Liver (tissue), 9 donors: ENCODE data around the gene MSRB2. TPM values are rescaled to one million over a fixed set of nuclear protein-coding genes. Genes with fewer than 3 reads are reported as not detected.
"Not testable (repeated sequence)": the region's sequence is repeated elsewhere in the genome, so short reads cannot be mapped to it uniquely, and the experiment has no call there.

Source experiments
- DNase-seq: peaks from one replicate; pipeline ENCODE4 v3.0.0-alpha.2; 2017; ENCODE audit warnings: low spot score
- H3K27ac ChIP-seq, 2 donors: one replicate each; pipeline ENCODE4 v1.7.0; 2013; ENCODE audit warnings: inconsistent platforms in 2 of 2, low read length in 2 of 2, control low read depth in 1 of 2, low read depth in 1 of 2, mild to moderate bottlenecking in 1 of 2
- H3K27me3 ChIP-seq, 4 donors: one replicate each; pipeline versions ENCODE4 v1.6.1 to v1.7.0; 2013; ENCODE audit warnings: low read length in 3 of 4, inconsistent platforms in 1 of 4, mild to moderate bottlenecking in 1 of 4, moderate library complexity in 1 of 4; ENCODE audit not compliant: control insufficient read depth in 4 of 4, insufficient read depth in 4 of 4
- H3K36me3 ChIP-seq, 4 donors: one replicate each; pipeline versions ENCODE4 v1.6.1 to v1.7.0; 2013; ENCODE audit warnings: low read length in 3 of 4, mild to moderate bottlenecking in 3 of 4, low read depth in 1 of 4, moderate library complexity in 1 of 4; ENCODE audit not compliant: control insufficient read depth in 4 of 4, insufficient read depth in 3 of 4
- H3K4me1 ChIP-seq, 4 donors: one replicate each; pipeline versions ENCODE4 v1.6.1 to v1.7.0; 2013; ENCODE audit warnings: low read length in 3 of 4, mild to moderate bottlenecking in 3 of 4, moderate library complexity in 1 of 4; ENCODE audit not compliant: control insufficient read depth in 4 of 4, insufficient read depth in 4 of 4
- H3K4me3 ChIP-seq, 3 donors: one replicate each; pipeline versions ENCODE4 v1.6.1 to v1.7.0; 2013; ENCODE audit warnings: low read length in 3 of 3, control low read depth in 1 of 3, low read depth in 1 of 3, mild to moderate bottlenecking in 1 of 3
- H3K9ac ChIP-seq, 2 donors: one replicate each; pipeline ENCODE4 v1.7.0; 2013; ENCODE audit warnings: low read length in 2 of 2, mild to moderate bottlenecking in 2 of 2, moderate library complexity in 2 of 2, control low read depth in 1 of 2, low read depth in 1 of 2
- H3K9me3 ChIP-seq, 4 donors: one replicate each; pipeline versions ENCODE4 v1.6.1 to v1.7.0; 2013; ENCODE audit warnings: low read length in 3 of 4; ENCODE audit not compliant: control insufficient read depth in 4 of 4
- FOXA1 ChIP-seq: IDR thresholded peaks from 2 replicates; pipeline ENCODE4 v1.6.1; 2016; ENCODE audit warnings: antibody characterized with exemption
- FOXA2 ChIP-seq: IDR thresholded peaks from 2 replicates; pipeline ENCODE4 v1.6.1; 2016; ENCODE audit warnings: antibody characterized with exemption
- GABPA ChIP-seq, 2 donors: IDR thresholded peaks in 1 of 2; conservative IDR thresholded peaks in 1 of 2; 2 replicates each; pipeline ENCODE4 v1.6.1; 2016; ENCODE audit warnings: antibody characterized with exemption in 2 of 2, mild to moderate bottlenecking in 1 of 2, moderate library complexity in 1 of 2
- HNF4A ChIP-seq, 2 donors: conservative IDR thresholded peaks; 2 replicates each; pipeline ENCODE4 v1.6.1; 2016; ENCODE audit warnings: antibody characterized with exemption in 2 of 2, mild to moderate bottlenecking in 2 of 2
- JUND ChIP-seq, 2 donors: IDR thresholded peaks; 2 replicates each; pipeline ENCODE4 v1.6.1; 2016; ENCODE audit warnings: antibody characterized with exemption in 2 of 2
- NR2F2 ChIP-seq: IDR thresholded peaks from 2 replicates; pipeline ENCODE4 v1.6.1; 2016; ENCODE audit warnings: antibody characterized with exemption
- RAD21 ChIP-seq, 2 donors: IDR thresholded peaks; 2 replicates each; pipeline ENCODE4 v1.6.1; 2016; ENCODE audit warnings: antibody characterized with exemption in 2 of 2, mild to moderate bottlenecking in 2 of 2
- SP1 ChIP-seq: IDR thresholded peaks from 2 replicates; pipeline ENCODE4 v1.6.1; 2018; ENCODE audit warnings: antibody characterized with exemption, mild to moderate bottlenecking
- YY1 ChIP-seq: IDR thresholded peaks from 2 replicates; pipeline ENCODE4 v1.6.1; 2016; ENCODE audit warnings: antibody characterized with exemption, mild to moderate bottlenecking
- WGBS: extraction: QIAGEN DNeasy Blood & Tissue Kit; methylation state at CpG from one replicate; pipeline ENCODE4 v1.1.7; 2013; 5-methylcytosine and 5-hydroxymethylcytosine counted together
- polyA plus RNA-seq, 2 donors: library from polyadenylated mRNA; stranded (reverse) in 1 of 2; unstranded in 1 of 2; fragments of 200-250 nt in 1 of 2; fragments of >200 nt in 1 of 2; fragmentation: Nextera tagmentation in 1 of 2; extraction: Ambion mirVana in 1 of 2; gene quantifications; one replicate each; pipeline versions ENCODE4 v1.2.1 to v1.2.3, GENCODE V29; 2013 to 2015
- total RNA-seq, 2 donors: library from RNA; depleted of rRNA; stranded (reverse); fragments of >200 nt; gene quantifications; one replicate each; pipeline ENCODE4 v1.2.3, GENCODE V29; 2014
- TF ChIP-seq, protein P1 (sequence below): IDR thresholded peaks from 2 replicates; pipeline ENCODE4 v1.6.1; 2016; ENCODE audit warnings: antibody characterized with exemption
- TF ChIP-seq, protein P2 (sequence below): fragments of 150-350 bp; IDR thresholded peaks from 2 replicates; pipeline ENCODE4 v1.5.1; 2017; ENCODE audit warnings: improper control_type of control experiment, low read depth, low read length; ENCODE audit not compliant: missing input control
- donor health status: healthy.
- donor health status: healthy.
- donor health status: healthy.
- donor health status: healthy.
- donor health status: healthy.

MSRB2 gene
- total and polyA plus RNA-seq, 4 donors = 7.3 to 69.4 (median 14.5) TPM

DNA sequence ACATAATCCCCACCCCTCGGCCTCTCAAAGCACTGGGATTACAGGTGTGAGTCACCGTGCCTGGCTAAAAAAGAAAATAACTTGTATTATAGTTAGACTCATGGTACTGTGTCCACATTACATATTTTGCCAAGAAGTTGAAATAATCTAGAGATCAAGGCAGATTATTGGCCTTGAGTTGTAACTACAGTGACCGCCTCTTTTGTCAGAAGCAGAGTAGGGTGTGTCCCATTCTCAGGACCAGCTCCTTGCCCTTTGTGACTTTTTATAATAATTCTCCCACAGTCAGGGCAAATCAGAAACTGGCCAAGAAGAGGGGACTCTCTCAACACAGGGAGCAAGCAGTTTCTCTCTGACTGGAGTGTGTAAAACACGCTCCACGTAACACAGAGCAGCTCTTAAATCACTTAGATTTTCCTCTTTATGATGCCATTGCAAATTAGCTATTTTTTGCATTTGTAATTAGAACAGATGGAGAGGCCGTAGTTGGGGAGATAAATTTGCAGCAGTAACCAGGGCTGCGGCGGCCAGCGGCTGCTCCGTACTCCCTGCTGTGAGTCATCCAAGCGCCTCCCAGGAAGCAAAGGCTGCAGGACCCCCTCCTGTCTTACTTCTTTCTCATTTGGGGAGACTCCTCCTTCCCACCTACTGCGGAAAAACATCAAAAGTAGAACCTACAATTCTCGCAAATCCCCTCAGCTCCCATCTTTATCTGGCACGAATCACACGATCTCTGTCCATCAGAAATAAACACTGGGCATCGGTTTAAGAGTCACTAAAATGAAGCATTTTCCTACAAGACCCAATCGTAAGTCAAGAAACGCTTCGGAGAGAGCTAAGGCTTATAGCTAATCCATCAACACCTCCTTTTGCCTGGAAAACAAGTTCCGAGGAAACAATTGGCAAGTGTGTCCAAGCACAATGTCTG is 32.1 kb upstream of the MSRB2 start:
- DNase-seq = no peak
- no peaks in the 10 kb centered on the region for H3K9me3 ChIP-seq
- H3K4me3 ChIP-seq = no peak overlapping the region
- H3K4me1 ChIP-seq = peaks cover 0 to 8% (median 3%) of the 10 kb centered on the region in 4 donors
- WGBS = 80% methylated on average over 20 of the region's 20 CpGs
- H3K9ac ChIP-seq = no peak overlapping the region
- H3K27me3 ChIP-seq = no peaks in the 10 kb centered on the region
- H3K36me3 ChIP-seq = no peaks in the 10 kb centered on the region
- no peak overlapping the region for H3K27ac ChIP-seq
- no peak for TF ChIP-seq HNF4A (conservative IDR thresholded peaks at IDR 0.05)
- TF ChIP-seq, protein P1, sequence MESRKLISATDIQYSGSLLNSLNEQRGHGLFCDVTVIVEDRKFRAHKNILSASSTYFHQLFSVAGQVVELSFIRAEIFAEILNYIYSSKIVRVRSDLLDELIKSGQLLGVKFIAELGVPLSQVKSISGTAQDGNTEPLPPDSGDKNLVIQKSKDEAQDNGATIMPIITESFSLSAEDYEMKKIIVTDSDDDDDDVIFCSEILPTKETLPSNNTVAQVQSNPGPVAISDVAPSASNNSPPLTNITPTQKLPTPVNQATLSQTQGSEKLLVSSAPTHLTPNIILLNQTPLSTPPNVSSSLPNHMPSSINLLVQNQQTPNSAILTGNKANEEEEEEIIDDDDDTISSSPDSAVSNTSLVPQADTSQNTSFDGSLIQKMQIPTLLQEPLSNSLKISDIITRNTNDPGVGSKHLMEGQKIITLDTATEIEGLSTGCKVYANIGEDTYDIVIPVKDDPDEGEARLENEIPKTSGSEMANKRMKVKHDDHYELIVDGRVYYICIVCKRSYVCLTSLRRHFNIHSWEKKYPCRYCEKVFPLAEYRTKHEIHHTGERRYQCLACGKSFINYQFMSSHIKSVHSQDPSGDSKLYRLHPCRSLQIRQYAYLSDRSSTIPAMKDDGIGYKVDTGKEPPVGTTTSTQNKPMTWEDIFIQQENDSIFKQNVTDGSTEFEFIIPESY = no peak
- TF ChIP-seq RAD21 (IDR thresholded peaks at IDR 0.05) = no peak
- no peak for TF ChIP-seq GABPA (IDR thresholded peaks at IDR 0.05 in 1 of 2, conservative IDR thresholded peaks at IDR 0.05 in 1 of 2)
- no peak for TF ChIP-seq NR2F2
- no peak for TF ChIP-seq FOXA2
- no peak for TF ChIP-seq JUND (IDR thresholded peaks at IDR 0.05)

DNA sequence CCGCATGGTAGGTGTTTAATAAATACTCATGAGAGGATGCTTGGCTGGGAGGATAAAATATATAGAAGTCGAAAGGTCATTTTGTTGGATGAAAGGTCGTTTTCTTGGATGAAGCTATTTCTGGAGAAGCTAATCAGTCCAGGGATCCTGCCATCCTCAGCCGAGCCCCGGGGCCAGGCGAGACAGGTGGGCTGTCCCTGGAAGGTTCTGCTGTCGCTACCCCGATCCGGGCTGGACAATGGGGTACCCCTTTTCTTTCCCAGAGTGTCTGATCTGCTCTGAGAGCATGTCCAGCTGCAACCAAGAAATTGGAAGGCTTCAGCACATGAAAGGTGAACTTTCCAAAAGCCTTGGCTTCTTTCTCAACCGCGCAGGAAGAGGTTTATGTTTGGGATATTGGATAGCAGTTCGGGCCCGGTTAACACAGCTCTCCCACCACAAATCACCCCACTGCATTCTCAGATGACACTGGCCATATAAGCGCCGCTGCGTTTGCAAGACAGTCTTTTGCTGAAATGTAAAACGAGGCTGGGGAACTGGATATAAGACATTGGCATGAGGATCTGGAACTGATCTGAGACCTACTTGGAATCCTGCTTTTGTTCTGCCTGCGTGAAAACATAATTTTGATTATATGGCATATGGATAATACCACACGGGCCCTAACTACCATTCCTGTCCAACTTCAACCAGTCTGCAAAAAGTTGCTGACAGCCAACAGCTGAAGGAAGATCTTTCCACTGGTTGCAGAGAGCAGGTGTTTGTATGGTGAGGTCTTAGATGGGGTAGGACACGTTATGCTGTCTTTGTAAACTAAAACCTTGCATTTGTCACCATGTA is 31.2 kb upstream of the MSRB2 start:
- no peak for DNase-seq
- 94% methylated on average over 20 of the region's 20 CpGs for WGBS
- H3K27me3 ChIP-seq = no peaks in the 10 kb centered on the region
- no peaks in the 10 kb centered on the region for H3K36me3 ChIP-seq
- H3K27ac ChIP-seq = no peak overlapping the region
- TF ChIP-seq, protein P2, sequence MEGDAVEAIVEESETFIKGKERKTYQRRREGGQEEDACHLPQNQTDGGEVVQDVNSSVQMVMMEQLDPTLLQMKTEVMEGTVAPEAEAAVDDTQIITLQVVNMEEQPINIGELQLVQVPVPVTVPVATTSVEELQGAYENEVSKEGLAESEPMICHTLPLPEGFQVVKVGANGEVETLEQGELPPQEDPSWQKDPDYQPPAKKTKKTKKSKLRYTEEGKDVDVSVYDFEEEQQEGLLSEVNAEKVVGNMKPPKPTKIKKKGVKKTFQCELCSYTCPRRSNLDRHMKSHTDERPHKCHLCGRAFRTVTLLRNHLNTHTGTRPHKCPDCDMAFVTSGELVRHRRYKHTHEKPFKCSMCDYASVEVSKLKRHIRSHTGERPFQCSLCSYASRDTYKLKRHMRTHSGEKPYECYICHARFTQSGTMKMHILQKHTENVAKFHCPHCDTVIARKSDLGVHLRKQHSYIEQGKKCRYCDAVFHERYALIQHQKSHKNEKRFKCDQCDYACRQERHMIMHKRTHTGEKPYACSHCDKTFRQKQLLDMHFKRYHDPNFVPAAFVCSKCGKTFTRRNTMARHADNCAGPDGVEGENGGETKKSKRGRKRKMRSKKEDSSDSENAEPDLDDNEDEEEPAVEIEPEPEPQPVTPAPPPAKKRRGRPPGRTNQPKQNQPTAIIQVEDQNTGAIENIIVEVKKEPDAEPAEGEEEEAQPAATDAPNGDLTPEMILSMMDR = no peak
- TF ChIP-seq YY1 = no peak
- no peak for TF ChIP-seq FOXA1
- TF ChIP-seq RAD21 (IDR thresholded peaks at IDR 0.05) = no peak
- no peak for TF ChIP-seq SP1
- no peak for TF ChIP-seq NR2F2
- peaks cover 0 to 8% (median 3%) of the 10 kb centered on the region in 4 donors for H3K4me1 ChIP-seq
- H3K9me3 ChIP-seq = no peaks in the 10 kb centered on the region
- H3K9ac ChIP-seq = no peak overlapping the region
- no peak overlapping the region for H3K4me3 ChIP-seq

DNA sequence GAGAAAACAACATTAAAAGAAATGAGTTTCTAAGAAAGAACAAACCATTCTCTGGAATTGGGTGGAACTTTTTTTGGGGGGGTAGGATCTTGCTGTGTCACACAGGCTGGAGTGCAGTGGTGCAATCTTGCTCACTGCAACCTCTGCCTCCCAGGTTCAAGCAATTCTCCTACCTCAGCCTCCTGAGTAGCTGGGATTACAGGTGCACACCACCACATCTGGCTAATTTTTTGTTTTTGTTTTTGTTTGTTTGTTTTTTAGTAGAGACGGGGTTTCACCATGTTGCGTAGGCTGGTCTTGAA is 30.6 kb upstream of the MSRB2 start:
- H3K36me3 ChIP-seq, H3K9me3 ChIP-seq, H3K27ac ChIP-seq, H3K4me1 ChIP-seq, H3K27me3 ChIP-seq, H3K4me3 ChIP-seq, H3K9ac ChIP-seq, DNase-seq: not testable (repeated sequence)
- 86% methylated on average over 2 of the region's 2 CpGs for WGBS
